Raji (cell line): Measurements from ENCODE around the gene KIRREL1.

Experiments used
- POLR2A ChIP-seq: IDR thresholded peaks from 2 replicates; pipeline ENCODE4 v1.6.1; 2011; ENCODE audit warnings: low read depth, low read length, control low read depth; ENCODE audit not compliant: insufficient read depth

Gene KIRREL1

DNA sequence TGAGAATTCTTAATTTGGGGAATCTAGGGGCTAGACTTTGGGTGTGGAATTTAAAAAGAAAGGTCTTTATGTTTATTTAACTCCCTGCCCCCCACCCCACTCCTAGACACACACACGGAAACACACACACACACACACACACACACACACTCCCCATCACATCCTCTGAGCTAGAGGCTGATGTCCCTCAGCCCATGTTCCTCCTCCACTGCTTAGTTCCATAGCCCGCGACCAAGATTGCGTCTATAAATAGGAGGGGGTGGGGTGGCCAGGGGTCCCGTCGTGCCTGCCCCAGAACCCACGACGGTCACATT, 655 bp upstream of the KIRREL1 start:
- no peak for TF ChIP-seq POLR2A

DNA sequence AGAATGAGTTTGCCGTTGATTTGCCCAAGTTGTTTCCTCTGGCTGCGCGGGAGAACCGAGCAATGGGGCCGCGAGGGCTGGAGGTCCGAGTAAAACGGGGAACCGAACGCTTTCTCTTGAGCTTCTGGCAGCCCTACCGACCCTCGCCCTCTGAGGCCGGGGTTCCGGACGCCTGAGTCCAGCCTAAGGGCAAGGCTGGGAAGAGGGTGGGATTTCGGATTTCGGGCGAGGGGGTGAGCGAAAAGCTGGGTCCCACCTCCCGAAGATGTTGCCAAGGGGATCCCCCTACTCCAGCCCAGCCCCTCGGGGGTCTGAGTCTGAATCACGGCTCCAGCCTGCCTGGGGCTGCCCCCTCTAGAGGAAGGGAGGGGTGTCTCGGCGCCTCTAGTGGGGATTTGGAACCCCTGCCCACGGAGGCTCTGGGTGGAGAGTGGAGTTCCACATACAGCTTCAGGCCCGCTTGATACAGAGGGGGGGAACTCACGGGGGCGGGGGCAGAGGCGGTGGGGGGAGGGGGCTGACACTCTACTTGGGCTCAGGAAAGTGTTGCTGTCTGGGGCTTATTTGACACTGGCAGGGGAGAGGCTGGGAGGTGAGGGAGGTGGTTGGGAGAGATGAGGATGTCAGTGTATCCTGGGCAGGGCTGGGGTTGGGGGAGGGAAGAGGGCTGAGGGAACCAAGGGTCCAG, 617 bp downstream of the KIRREL1 start:
- TF ChIP-seq POLR2A = no peak

DNA sequence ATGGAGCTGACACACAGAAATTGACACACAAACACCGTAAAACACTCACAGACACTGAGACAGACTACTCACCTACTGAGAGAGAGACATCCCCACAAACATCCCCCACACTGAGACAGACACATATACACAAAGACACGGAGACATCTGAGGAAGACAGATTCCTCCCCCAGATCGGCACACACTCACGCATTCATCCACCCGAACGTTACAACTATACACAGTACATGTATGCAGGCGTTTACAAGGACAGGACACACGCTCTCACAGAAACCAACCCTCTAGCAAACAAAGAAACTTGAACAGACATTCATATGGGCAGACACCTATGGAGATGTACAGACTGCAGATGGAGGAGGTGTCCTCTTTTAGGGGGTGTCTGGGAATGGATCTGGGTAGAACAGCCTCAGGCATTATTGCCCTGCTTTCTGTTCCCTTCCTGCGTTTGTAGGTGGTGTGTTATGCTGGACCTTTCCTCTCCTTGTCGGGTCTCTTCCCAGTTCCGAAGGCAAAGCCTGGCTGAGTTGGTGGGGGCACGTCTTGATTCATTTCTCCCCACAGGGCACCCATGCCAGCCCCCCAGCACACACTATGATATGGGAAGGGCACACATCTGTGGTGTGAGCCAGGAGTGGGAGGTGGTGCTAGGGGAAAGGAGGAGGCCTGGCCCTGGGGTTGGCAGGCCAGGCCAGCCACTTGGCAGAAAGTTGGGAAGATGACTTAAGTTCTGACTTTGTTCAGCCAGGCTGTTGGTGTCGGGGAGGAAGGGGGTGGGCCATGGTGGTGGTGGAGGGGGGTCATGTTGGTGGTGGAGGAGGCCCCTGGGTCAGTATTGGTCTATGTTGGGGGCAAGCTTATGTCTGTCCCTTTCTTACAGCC, 1.5 kb downstream of the KIRREL1 start:
- TF ChIP-seq POLR2A = no peak

DNA sequence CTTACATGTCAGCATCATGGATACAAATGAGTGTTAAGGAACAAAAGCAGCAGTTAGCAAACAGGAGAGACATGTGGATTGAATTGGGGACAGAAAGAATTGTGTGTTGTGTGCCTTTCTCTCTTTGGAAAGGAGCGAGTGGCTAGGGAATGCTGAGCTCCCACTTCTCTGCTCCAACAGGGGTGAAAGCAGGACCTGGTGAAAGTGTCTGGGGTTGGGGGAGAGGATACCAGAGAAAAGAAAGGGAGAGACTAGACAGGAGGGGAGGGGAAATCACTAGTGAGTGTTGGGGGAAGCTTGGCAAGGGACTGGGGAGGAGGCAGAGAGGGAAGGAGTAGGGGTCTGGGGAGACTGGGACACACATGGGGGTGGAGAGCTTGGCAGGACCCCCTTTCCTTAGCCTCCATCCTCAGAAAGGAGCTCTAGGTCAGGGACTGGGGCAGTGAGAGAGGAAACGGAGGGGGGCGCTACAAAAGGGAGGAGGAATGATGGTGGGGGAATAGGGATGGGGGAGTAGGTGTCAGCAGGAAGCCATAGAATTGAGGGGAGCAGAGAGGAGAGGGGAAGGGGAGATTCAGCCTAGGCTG, 2.2 kb downstream of the KIRREL1 start:
- no peak for TF ChIP-seq POLR2A

- TF ChIP-seq POLR2A = no peak
Observed at GRCh38 chr1:157996433-157996832, 3.0 kb downstream of the KIRREL1 start.

- no peak for TF ChIP-seq POLR2A
Observed at GRCh38 chr1:158000507-158000906, 7.1 kb downstream of the KIRREL1 start.

- no peak for TF ChIP-seq POLR2A
Observed at GRCh38 chr1:158002022-158002630, 8.7 kb downstream of the KIRREL1 start.

DNA sequence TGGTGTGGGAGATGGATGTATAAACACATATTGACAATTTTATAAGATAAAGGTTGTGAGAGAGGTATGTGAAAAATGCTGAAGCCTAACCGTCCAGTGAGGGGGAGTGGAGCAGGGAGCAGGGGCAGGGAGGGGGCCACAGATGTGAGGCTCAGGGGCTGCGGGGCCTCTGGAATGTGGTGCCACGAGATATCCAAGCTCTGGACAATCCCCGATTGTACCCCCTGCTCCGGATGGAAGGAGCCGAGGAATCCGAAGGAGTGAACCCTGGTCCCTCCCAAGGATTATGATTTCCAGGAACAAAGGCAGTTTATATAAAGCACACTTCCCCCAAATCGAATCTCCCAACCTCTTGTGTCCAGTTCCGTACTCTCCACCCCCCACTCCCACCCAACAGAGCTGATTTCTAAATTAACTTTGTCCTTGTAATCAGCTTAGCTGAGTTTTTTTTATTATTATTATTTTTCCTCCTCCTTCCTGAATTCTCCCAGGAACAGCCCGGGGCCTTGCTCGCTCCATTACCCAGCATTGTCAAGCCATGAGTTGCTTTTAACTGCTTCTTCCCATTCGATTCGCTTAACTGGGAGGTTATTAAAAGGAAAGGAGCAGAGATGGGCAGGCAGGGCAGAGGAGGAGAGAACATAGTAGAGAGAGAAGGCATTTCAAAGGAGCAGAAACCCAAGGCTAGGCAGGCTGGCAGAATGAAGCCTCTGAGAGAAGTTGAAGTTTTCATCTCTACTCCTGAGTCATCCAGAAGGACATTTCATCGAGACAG, 9.4 kb downstream of the KIRREL1 start:
- no peak for TF ChIP-seq POLR2A

DNA sequence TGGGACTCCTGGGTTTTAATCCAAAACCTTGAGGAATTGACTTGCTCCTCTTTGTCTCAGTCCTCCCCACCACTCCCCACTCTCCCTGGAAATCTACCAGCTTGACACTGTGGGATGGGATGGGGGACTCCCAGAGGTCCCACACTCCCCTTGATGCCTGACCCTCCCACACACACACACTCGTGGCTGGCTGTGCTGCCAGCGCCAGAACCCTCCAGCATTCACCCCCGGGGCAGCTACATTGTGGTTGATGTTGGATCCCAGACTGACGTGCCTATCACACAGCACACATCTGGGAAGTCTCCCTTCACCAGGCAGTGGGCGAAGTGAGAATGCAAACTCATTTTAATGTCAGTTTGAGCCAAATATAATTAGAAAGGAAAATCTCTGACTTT, 10.0 kb downstream of the KIRREL1 start:
- no peak for TF ChIP-seq POLR2A

DNA sequence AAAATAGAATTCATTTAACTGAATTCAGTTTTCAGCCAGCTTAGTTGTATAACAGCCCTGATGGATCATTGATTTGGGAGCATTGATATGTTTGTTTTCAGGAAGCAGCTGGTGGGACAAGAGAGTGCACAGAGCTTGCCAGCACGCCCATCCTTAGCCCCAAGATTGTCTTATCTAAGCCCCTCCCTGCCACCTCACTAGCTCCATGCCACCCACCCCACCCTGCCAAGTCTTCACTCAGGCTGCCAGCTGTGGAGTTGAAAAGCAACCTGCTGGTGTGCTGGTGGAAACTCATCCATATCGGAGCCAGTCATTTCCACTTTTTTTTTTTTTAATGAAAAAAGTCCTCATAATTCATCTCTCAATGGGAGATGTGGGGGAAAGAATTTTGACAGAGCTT, 11.8 kb downstream of the KIRREL1 start:
- TF ChIP-seq POLR2A = no peak

GRCh38 chr1:158007180-158007579, 13.7 kb downstream of the KIRREL1 start:
- TF ChIP-seq POLR2A = no peak

GRCh38 chr1:158007667-158008386, 14.4 kb downstream of the KIRREL1 start:
- no peak for TF ChIP-seq POLR2A

DNA sequence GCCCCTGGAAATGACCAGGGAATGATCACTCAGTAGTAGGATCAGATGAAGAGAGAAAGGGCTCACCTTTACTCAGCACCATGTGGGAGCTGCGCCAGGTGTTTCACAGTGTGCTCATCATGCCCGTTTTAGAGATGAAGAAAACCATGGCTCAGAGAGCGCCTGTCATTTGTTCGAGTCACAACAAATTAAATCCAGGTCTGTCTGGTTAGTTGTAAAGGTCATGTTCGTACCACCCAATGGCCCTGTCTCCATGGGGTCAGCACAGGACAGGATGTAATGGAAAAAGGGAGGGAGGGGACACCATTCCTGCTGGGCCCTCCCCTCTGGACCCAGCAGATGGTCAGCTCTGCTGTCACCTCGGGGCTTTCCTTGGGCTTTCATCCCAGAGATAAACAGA, 15.2 kb downstream of the KIRREL1 start:
- TF ChIP-seq POLR2A = no peak

GRCh38 chr1:158011714-158012113, 18.3 kb downstream of the KIRREL1 start:
- TF ChIP-seq POLR2A = no peak
